Epithelial cell of prostate (primary cell): ENCODE data around the gene GTPBP1.

ENCODE experiments used
- DNase-seq: peaks from one replicate; pipeline ENCODE4 v3.0.0-alpha.2; 2011; ENCODE audit warnings: low read depth, low spot score
- H3K27ac ChIP-seq: fragments of 450-650 bp; 2 replicates; pipeline ENCODE4 v1.5.1; 2017; ENCODE audit warnings: mild to moderate bottlenecking

Gene GTPBP1

GRCh38 chr22:38705235-38706100 lies at the start of gene GTPBP1:
TSS of gene GTPBP1 (plus strand) at chr22:38705944. CDS start at chr22:38705956, 12 bp downstream.
- peak within 1 kb of the TSS; percentile 87 for H3K27ac ChIP-seq

DNA sequence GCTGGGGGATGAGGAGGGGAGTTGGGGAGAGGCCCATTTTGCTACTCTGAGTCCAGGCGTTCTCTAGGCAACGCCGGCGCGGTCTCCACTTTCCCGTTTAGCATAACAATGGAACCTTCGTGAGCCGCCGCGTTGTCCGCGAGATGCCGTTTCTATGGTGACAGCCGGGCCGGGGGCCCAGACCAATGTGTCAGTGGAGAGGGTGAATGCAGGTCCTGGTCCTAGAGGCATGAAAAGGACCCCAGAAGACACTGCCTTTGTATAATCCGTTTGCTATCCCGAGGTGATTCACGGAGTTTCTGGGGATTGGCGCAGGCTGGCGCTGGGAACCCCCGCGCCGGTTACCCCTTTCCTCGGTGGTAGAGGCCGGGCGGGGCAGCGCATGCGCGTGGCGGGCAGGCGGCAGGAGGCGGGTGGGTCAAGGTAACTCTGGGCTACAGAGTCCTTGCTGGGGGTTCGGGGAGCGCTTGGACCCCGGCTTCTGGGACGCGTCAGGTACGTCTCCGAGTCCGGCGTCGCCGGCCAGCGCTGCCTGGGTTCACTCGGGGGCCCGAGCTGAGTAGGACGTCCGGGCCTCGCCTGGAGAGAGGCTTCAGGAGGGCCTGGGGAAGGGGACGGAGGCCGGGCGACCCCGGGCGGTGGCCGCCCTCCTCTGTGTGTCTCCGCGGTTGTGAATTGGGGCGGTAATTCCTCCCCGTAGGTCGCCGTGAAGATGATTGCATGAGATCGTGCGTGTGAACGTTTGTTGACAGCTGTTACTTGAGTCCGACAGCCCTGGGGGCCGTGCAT lies 49.3 kb upstream of the GTPBP1 start, which contains the start of the genes CBY1 and FAM227A:
Gene CBY1, plus strand, starts transcription at position 383 of the 789 bp plus-strand sequence. CDS start 11,417 bp downstream, outside the sequence.
Gene FAM227A, minus strand, starts transcription at position 137 of the 789 bp plus-strand sequence. CDS start 6,224 bp downstream, outside the sequence.
- peak within 1 kb of the TSS; percentile 73 for H3K27ac ChIP-seq
- peak; percentile 34 for DNase-seq

More at GRCh38 chr22:38705235-38706100, at the start of gene GTPBP1:
- DNase-seq, result peak; percentile 100

DNA sequence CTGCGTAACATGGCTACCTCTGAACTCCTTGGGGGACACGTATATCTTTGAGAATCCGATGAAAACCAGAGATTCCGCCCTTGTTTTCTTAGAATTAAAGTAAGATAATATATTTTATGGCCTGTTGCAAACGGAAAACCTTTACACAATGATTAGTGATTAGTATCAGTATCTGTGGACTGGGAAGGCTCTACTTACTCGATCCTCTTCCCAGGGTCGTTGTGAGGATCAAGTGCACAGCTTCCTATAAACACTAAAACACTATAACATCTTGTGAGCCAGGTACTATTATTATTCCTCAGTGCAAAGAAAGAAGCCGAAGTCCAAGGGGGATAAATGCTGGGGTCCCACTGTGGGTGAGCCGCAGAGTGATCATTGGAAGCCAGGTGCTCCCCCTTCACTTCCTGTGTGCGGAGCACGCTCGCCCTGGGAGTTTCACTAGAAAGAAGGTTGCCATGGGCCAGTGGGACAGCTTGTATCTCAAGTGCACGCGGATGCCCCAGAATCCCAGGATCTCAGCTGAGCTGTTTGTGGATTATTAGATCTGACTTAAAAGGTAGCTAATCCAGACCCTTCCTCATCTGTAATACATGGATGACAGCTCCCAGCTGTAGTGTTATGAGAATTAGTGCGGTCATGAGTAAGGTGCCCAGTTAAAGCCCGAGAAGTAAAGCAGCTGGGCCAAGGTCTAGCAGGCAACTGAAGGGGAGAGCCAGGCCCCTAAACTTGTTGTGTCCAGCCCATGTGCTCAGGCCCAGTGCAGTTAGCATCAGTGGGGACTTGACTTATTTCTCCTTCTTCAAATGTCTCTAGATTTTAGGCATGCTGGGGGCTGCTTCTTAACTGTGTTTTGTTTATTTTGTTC lies 48.5 kb upstream of the GTPBP1 start:
- no peak for DNase-seq
- peak overlapping the region; percentile 73 for H3K27ac ChIP-seq

- no peak overlapping the region for H3K27ac ChIP-seq
These were observed 30.9 kb upstream of the GTPBP1 start for GRCh38 chr22:38674888-38675287.

GRCh38 chr22:38675833-38676232 lies 29.9 kb upstream of the GTPBP1 start:
- no peak for DNase-seq
- no peak overlapping the region for H3K27ac ChIP-seq

More at GRCh38 chr22:38674888-38675287, 30.9 kb upstream of the GTPBP1 start:
- DNase-seq, result no peak

DNA sequence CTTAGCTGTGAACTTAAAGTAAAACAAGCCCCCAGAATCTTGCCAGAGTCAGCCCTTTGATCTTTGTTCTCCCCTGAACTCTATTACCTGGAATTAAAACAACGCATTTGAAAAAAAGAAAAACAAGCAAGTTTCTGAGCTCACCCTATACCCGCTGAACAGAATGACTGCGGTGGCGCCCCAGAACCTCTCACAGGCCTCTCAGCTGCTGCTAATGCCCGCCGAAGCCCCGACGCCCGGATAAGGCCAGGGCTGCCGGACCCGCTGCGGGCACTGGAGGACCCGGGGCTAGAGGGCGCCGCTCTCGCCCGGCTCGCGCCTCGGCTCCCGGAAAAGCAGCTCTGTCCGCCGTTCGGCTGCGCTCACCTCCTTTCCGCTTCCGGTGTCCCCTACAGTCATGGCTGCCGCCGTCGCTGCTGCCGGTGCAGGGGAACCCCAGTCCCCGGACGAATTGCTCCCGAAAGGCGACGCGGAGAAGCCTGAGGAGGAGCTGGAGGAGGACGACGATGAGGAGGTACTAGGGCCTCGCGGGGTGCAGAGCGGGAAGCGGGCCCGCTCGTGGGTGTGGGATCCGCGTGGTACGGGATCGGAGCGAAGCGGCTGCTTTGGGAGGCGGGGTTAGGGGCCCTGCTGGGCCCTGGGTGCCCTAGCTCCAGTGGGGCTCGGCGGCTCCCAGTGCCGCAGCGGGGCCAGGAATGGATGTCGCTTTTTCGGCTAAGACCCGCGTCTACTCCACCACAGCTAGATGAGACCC lies 24.0 kb upstream of the GTPBP1 start, which contains the start of gene TOMM22:
Gene TOMM22, plus strand, starts transcription at position 376 of the 754 bp plus-strand sequence. Its CDS starts 22 bp downstream, at position 398.
- DNase-seq, result no peak
- H3K27ac ChIP-seq, result peak within 1 kb of the TSS; percentile 45

DNA sequence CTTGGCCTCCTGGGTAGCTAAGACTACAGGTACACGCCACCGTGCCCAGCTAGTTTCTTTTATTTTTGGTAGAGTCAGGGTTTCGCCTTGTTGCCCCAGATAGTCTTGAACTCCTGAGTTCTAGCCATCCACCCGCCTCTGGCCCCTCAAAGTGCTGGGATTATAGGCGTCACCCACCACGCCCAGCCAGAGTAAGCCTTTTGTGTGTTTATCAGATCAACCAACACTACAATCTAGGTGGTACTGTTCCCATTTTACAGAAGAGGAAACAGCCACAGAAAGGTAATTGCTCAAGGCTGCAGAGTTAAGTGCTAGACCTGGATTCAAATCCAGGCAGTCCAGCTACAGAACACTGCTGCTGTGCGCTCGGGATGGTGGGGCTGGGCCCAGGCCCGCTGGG lies 20.8 kb upstream of the GTPBP1 start:
- H3K27ac ChIP-seq, result no peak overlapping the region
- DNase-seq, result no peak

- H3K27ac ChIP-seq, result no peak overlapping the region
- DNase-seq, result no peak
These were observed 20.0 kb upstream of the GTPBP1 start for GRCh38 chr22:38685761-38686160.

DNA sequence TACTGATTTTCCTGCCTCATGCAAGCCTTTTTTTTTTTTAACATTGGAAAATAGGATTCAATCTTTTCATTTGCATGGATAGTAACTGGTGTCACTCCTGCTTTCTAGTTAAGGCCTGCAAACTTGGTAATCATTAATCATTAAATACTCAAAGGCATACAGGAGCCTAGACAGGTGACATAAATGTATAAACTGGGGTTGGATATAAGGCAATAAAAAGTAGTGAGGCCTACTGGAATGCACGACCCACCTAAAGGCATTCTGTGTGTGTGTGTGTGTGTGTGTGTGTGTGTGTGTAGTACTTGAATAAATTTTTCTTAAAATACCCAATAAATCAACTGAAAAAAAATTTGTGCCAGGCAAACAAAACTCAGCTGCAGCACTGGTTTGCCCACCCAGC lies 16.1 kb upstream of the GTPBP1 start:
- no peak for DNase-seq
- no peak overlapping the region for H3K27ac ChIP-seq

DNA sequence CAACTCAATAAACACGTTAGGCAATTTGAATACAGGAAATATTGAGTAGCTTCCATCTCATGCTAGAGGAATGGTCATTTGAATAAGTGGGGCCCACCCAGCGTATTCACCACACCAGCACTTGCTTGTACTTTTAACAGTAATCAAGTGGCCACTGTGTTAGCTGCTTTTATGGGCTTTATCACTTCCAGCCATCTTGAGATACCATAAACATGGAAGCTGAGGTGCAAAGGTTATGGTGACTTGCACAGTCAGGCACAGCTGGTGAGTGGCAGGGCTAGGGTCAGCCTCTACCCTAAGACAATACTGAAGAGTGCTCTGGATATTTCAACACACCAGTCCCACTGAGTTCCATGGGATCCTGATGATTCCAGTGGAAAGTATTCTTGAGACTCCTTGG lies 11.7 kb upstream of the GTPBP1 start:
- peak overlapping the region; percentile 91 for H3K27ac ChIP-seq
- DNase-seq, result no peak

GRCh38 chr22:38694940-38695339 lies 10.8 kb upstream of the GTPBP1 start:
- H3K27ac ChIP-seq, result peak overlapping the region; percentile 91
- no peak for DNase-seq

DNA sequence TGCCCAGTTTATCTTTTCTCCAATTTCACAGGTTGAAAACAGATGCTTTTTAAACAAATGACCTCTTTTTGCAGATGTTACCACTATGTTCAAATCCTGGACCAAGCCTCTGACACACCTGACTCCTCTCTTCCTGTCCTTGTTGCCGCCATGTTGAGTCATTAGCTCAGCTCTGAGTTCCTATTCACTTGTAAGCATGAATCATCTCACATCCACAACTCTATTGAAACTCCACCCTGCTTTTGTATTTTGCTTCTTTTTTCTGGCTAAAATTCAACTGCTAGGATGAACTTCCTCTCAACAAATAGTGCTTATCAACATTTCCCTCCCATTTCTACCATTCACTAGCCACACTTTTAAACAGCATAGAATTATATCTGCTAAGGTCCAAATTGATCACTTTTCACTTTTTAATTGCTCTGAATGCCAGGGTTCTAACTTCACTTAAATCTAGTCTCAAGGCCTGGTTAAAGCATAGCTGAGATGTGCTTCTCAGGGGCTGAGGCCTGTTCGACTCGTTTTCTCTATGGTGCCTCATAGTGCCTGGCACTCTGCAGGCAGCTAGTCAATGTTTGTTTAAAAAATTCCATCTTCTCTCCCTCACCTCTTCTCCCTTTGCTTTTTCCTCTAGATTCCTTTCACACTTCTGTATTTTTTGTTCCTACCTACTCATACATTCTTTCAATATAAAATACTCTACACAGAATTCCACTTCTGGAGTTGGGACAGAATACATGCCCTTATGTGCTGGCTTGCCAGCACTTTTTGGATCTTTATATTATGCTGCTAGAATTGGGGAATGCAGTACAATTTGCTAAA lies 8.9 kb upstream of the GTPBP1 start:
- peak; percentile 78 for DNase-seq
- peak overlapping the region; percentile 91 for H3K27ac ChIP-seq

DNA sequence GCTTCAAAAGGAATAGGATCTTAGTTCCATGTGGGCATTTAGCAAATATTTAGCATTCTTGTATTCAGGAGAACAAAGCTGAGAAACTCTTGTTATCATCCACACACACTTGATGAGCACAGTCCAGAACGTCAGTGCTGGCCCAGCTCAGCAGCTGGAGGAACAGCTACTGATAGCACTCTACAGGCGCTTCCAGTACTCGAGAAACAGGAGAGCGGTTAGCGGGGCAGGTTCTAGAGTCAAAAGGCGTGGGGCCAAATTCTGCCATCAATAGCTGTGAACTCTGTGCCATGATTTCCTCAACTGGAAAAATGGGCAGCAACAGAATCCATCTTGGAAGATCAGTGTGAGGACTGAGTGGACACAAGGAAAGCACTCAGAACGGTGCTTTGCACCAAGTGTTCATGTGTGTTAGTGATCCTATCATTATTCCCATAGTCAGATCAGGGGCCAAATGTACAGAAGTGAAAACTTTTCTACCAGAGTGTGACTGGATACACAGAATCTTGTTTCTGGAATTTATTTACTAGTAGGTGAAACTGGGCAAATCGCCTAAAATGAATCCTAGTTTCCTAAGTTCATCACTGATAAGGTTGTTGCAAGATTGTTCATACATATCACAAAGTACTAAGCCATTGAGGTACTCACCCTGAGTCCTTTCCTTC lies 8.2 kb upstream of the GTPBP1 start:
- no peak for DNase-seq
- peak overlapping the region; percentile 91 for H3K27ac ChIP-seq

DNA sequence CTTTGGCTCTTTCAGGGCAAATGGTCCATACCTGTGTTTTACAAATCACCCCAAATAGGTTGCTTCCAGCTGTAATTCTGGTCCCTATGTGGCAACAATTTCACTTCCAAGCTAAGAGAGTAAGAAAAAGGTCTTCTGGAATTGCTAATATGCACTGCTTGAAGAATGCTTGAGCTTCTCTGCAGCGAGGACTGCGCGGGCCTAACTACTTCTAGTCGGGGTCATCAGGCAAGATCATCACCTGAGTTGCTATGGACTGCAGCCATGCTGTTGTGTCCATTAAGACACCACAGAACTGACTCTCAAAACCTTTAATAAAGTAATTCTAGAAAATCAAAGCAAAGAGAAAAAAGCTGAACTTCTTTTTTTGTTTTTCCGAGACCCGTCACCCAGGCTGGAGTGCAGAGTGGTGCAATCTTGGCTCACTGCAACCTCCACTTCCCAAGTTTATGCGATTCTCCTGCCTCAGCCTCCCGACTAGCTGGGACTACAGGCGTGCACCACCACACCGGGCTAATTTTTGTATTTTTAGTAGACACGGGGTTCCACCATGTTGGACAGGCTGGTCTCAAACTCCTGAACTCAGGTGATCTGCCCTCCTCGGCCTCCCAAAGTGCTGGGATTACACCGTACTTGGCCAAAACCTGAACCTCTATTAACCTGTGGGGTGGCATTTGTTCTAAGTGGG lies 7.2 kb upstream of the GTPBP1 start:
- DNase-seq, result no peak
- peak overlapping the region; percentile 91 for H3K27ac ChIP-seq

DNA sequence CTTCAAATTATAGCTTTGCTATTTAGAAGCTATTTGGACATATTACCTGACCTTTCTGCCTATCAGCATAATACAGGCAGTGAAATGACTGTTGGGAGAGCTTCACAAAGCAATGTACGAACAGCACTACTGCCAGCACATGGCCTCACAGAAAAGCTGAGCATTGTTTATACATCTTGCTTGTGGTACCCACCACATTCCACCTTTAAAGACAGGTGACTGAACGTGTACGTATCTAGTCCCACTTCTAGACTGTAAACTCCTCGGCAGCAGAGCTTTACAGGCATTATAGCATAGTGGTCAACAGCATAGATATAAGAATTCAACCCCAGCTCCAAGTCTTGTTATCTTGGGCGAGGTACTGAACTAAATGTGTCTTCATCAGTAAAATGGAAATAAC lies 6.6 kb upstream of the GTPBP1 start:
- no peak for DNase-seq

GRCh38 chr22:38699784-38700183 lies 6.0 kb upstream of the GTPBP1 start:
- H3K27ac ChIP-seq, result peak overlapping the region; percentile 91
- DNase-seq, result no peak

More for the DNA sequence above, 6.6 kb upstream of the GTPBP1 start:
- H3K27ac ChIP-seq, result peak overlapping the region; percentile 91

GRCh38 chr22:38700270-38700788 lies 5.4 kb upstream of the GTPBP1 start:
- no peak for DNase-seq
- peak overlapping the region; percentile 91 for H3K27ac ChIP-seq
